Fibroblast of lung (primary cell): ENCODE measurements around the gene BTLA. TPM values are rescaled to one million over a fixed set of nuclear protein-coding genes. Genes with fewer than 3 reads are reported as not detected.
"Not testable (repeated sequence)": the region's sequence is repeated elsewhere in the genome, so short reads cannot be mapped to it uniquely, and the experiment has no call there.

Experiments used
- DNase-seq, 2 donors: peaks; one replicate each; pipeline versions ENCODE4 v3.0.0 to v3.0.0-alpha.2; 2010; ENCODE audit warnings: low read depth in 2 of 2
- H2AFZ ChIP-seq: 2 replicates; pipeline ENCODE4 v1.5.1; 2012; ENCODE audit warnings: low read length, control low read depth, inconsistent platforms
- H3K27ac ChIP-seq: 2 replicates; pipeline ENCODE4 v1.5.1; 2011; ENCODE audit warnings: low read length, control low read depth; ENCODE audit not compliant: insufficient read depth
- H3K27me3 ChIP-seq: 2 replicates; pipeline ENCODE4 v1.5.1; 2011; ENCODE audit warnings: mild to moderate bottlenecking, low read length; ENCODE audit not compliant: control insufficient read depth, insufficient read depth
- H3K36me3 ChIP-seq: 2 replicates; pipeline ENCODE4 v1.5.1; 2011; ENCODE audit warnings: low read length; ENCODE audit not compliant: control insufficient read depth, insufficient read depth
- H3K4me1 ChIP-seq: 2 replicates; pipeline ENCODE4 v1.5.1; 2011; ENCODE audit warnings: low read length; ENCODE audit not compliant: control insufficient read depth, insufficient read depth; ENCODE audit errors: extremely low read depth
- H3K4me2 ChIP-seq: 2 replicates; pipeline ENCODE4 v1.5.1; 2011; ENCODE audit warnings: low read length, control low read depth; ENCODE audit not compliant: insufficient read depth; ENCODE audit errors: extremely low read depth
- H3K4me3 ChIP-seq, 4 experiments: fragments of 200-600 bp in 1 of 4; sonication (generic) in 1 of 4; replicated peaks in 1 of 4; 2 replicates each; pipeline ENCODE4 v1.5.1; 2011 to 2016; ENCODE audit warnings: low read length in 4 of 4, low read depth in 3 of 4, mild to moderate bottlenecking in 3 of 4, control low read depth in 2 of 4, inconsistent platforms in 1 of 4, mixed read lengths in 1 of 4; ENCODE audit not compliant: insufficient read depth in 1 of 4; ENCODE audit errors: control extremely low read depth in 1 of 4
- H3K79me2 ChIP-seq: 2 replicates; pipeline ENCODE4 v1.5.1; 2012; ENCODE audit warnings: mild to moderate bottlenecking, low read length, inconsistent platforms; ENCODE audit not compliant: control insufficient read depth, insufficient read depth
- H3K9ac ChIP-seq: 2 replicates; pipeline ENCODE4 v1.5.1; 2011; ENCODE audit warnings: mild to moderate bottlenecking, low read length, control low read depth; ENCODE audit not compliant: insufficient read depth
- H3K9me3 ChIP-seq: 2 replicates; pipeline ENCODE4 v1.5.1; 2012; ENCODE audit warnings: low read depth, low read length; ENCODE audit not compliant: control insufficient read depth, insufficient read depth
- H4K20me1 ChIP-seq: 2 replicates; pipeline ENCODE4 v1.5.1; 2011; ENCODE audit warnings: low read length; ENCODE audit not compliant: control insufficient read depth, insufficient read depth; ENCODE audit errors: extremely low read depth
- CTCF ChIP-seq, 2 donors: IDR thresholded peaks in 1 of 2; conservative IDR thresholded peaks in 1 of 2; 1 replicate in 1 of 2; 2 replicates in 1 of 2; pipeline ENCODE4 v1.5.1; 2011 to 2012; ENCODE audit warnings: low read length in 2 of 2, control low read depth in 1 of 2, inconsistent platforms in 1 of 2, low read depth in 1 of 2, mild to moderate bottlenecking in 1 of 2
- EZH2 ChIP-seq: IDR thresholded peaks from 2 replicates; pipeline ENCODE4 v1.5.1; 2012; ENCODE audit warnings: low read length, control low read depth, mild to moderate bottlenecking; ENCODE audit errors: missing control alignments
- polyA plus RNA-seq, 2 donors: library from polyadenylated mRNA; depleted of rRNA in 1 of 2; stranded (reverse) in 1 of 2; unstranded in 1 of 2; fragments of >200 nt; gene quantifications; 2 replicates each; pipeline ENCODE4 v1.2.1, GENCODE V29; 2011 to 2012; ENCODE audit warnings: missing spikeins in 1 of 2
- total RNA-seq: library from RNA; depleted of rRNA; stranded (reverse); fragments of >200 nt; gene quantifications from 2 replicates; pipeline ENCODE4 v1.2.1, GENCODE V29; 2014

Gene BTLA
- total and polyA plus RNA-seq, 2 donors (not counting 1 experiment from before 2014, with no cell fraction given): under 0.01 TPM; not detected in 1

GRCh38 chr3:112464264-112464663 is 35.0 kb downstream of the BTLA start:
- no peaks in the 10 kb centered on the region for H3K4me1 ChIP-seq
- no peaks in the 10 kb centered on the region for H3K79me2 ChIP-seq
- no peak overlapping the region for H3K27ac ChIP-seq
- no peaks in the 10 kb centered on the region for H3K27me3 ChIP-seq
- H3K36me3 ChIP-seq: no peaks in the 10 kb centered on the region
- no peak overlapping the region for H3K9ac ChIP-seq
- no peak overlapping the region for H2AFZ ChIP-seq
- no peak overlapping the region for H3K4me2 ChIP-seq
- no peak overlapping the region for H3K4me3 ChIP-seq
- H3K9me3 ChIP-seq: no peaks in the 10 kb centered on the region
- no peaks in the 10 kb centered on the region for H4K20me1 ChIP-seq
- DNase-seq: peak in 1 of 2 donors; percentile 29
- no peak for TF ChIP-seq EZH2
- no peak for TF ChIP-seq CTCF (conservative IDR thresholded peaks at IDR 0.05 in 1 of 2, IDR thresholded peaks at IDR 0.05 in 1 of 2; ENCODE audit: low read depth in 1 of 2, low read length in 2 of 2)

DNA sequence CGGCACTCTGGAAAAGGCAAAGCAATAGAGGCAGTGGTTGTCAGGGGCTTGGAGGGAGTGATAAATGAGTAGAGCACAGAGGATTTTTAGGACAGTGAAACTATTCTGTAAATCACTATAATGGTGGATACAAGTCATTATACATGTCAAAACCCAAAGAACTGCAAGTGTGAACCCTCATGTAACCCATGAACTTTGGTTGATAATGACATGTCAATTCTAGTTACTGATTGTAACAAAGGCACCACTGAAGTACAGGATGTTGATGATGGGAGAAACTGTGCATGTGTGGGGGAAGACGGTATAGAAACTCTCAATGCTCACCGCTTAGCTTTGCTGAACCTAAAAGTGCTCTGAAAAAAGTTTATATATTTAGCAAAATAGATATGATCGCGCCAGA is 36.0 kb downstream of the BTLA start:
- H3K4me1 ChIP-seq: no peaks in the 10 kb centered on the region
- no peaks in the 10 kb centered on the region for H4K20me1 ChIP-seq
- no peaks in the 10 kb centered on the region for H3K36me3 ChIP-seq
- no peak for DNase-seq
- TF ChIP-seq EZH2 (no peak), CTCF (conservative IDR thresholded peaks at IDR 0.05 in 1 of 2, IDR thresholded peaks at IDR 0.05 in 1 of 2; ENCODE audit: low read depth in 1 of 2, low read length in 2 of 2) (no peak)
- no peaks in the 10 kb centered on the region for H3K79me2 ChIP-seq
- no peak overlapping the region for H3K4me2 ChIP-seq
- H3K27ac ChIP-seq: no peak overlapping the region
- H3K9ac ChIP-seq: no peak overlapping the region
- no peak overlapping the region for H2AFZ ChIP-seq
- H3K27me3 ChIP-seq: no peaks in the 10 kb centered on the region
- H3K9me3 ChIP-seq: no peaks in the 10 kb centered on the region
- no peak overlapping the region for H3K4me3 ChIP-seq

GRCh38 chr3:112461787-112462186 is 37.5 kb downstream of the BTLA start:
- not testable (repeated sequence) for H3K9me3 ChIP-seq, H3K36me3 ChIP-seq, H2AFZ ChIP-seq, DNase-seq, H3K79me2 ChIP-seq, H3K4me3 ChIP-seq, H3K4me2 ChIP-seq, H3K9ac ChIP-seq, H3K4me1 ChIP-seq, H3K27ac ChIP-seq, H3K27me3 ChIP-seq, H4K20me1 ChIP-seq
